Heart left ventricle (tissue), 16 donors: ENCODE measurements around the gene ANKRD9. TPM values are rescaled to one million over a fixed set of nuclear protein-coding genes. Genes with fewer than 3 reads are reported as not detected.

Experiments used
- ATAC-seq, 4 donors: fragments of 200-7000 bp; cut with Tn5 transposase; one replicate each; pipeline ENCODE4 v1.9.1; 2020 to 2022; ENCODE audit warnings: moderate library complexity in 4 of 4, mild to moderate bottlenecking in 3 of 4, moderate number of reproducible peaks in 1 of 4
- DNase-seq, 5 donors: peaks; one replicate each; pipeline ENCODE4 v3.0.0-alpha.2; 2020
- H3K27ac ChIP-seq, 12 donors: fragments of 200-600 bp; sonication (generic) in 4 of 12; one replicate each; pipeline versions ENCODE4 v1.5.0 to v1.8.0; 2016 to 2022; ENCODE audit warnings: mild to moderate bottlenecking in 2 of 12
- H3K27me3 ChIP-seq, 9 donors: fragments of 200-600 bp; sonication (generic) in 2 of 9; one replicate each; pipeline versions ENCODE4 v1.5.1 to v1.8.0; 2016 to 2022; ENCODE audit warnings: mild to moderate bottlenecking in 3 of 9
- H3K36me3 ChIP-seq, 9 donors: fragments of 200-600 bp; sonication (generic) in 2 of 9; one replicate each; pipeline versions ENCODE4 v1.5.0 to v1.8.0; 2018 to 2022; ENCODE audit warnings: mild to moderate bottlenecking in 2 of 9
- H3K4me1 ChIP-seq, 12 donors: fragments of 200-600 bp; sonication (generic) in 4 of 12; one replicate each; pipeline versions ENCODE4 v1.5.0 to v1.8.0; 2016 to 2022; ENCODE audit warnings: mild to moderate bottlenecking in 3 of 12
- H3K4me3 ChIP-seq, 12 donors: fragments of 200-600 bp; sonication (generic) in 4 of 12; one replicate each; pipeline versions ENCODE4 v1.5.0 to v1.8.0; 2017 to 2022; ENCODE audit warnings: mild to moderate bottlenecking in 9 of 12, moderate library complexity in 4 of 12
- H3K9me3 ChIP-seq, 12 donors: fragments of 200-600 bp; sonication (generic) in 4 of 12; one replicate each; pipeline versions ENCODE4 v1.5.0 to v1.8.0; 2016 to 2022; ENCODE audit warnings: mild to moderate bottlenecking in 1 of 12
- CTCF ChIP-seq, 12 donors: fragments of 200-600 bp; sonication (generic) in 4 of 12; IDR thresholded peaks; one replicate each; pipeline versions ENCODE4 v1.5.0 to v1.8.0; 2018 to 2022; ENCODE audit warnings: antibody characterized with exemption in 12 of 12, mild to moderate bottlenecking in 5 of 12
- POLR2A ChIP-seq, 2 donors: fragments of 450-650 bp; IDR thresholded peaks; one replicate each; pipeline ENCODE4 v1.6.1; 2017; ENCODE audit warnings: antibody characterized with exemption in 2 of 2, mild to moderate bottlenecking in 2 of 2, moderate library complexity in 2 of 2
- WGBS, 4 donors: extraction: QIAGEN DNeasy Blood & Tissue Kit in 2 of 4; methylation state at CpG; one replicate each; pipeline versions ENCODE4 v1.1.5 to v1.1.7; 2013 to 2018; 5-methylcytosine and 5-hydroxymethylcytosine counted together
- intact Hi-C, 10 donors: fragments of 100-400 bp; cut with DNase I; formaldehyde crosslinking; loops; one replicate each; pipeline versions ENCODE4 v1.11.1 to v1.14.2; 2022
- polyA plus RNA-seq, 2 donors: library from polyadenylated mRNA; stranded (reverse); fragments of 200-250 nt; gene quantifications; one replicate each; pipeline ENCODE4 v1.2.3, GENCODE V29; 2013
- total RNA-seq, 9 donors: library from RNA; depleted of rRNA in 2 of 9; stranded (reverse); fragments of >200 nt in 2 of 9; fragmentation: NEBNext Ultra II Directional in 3 of 9; extraction: Animal tissue kit (Norgen Biotek cat#: 25700) in 3 of 9; gene quantifications; one replicate each; pipeline versions ENCODE4 v1.1.0 to v1.2.4, GENCODE V29; 2016 to 2023
- donor health status: ischemic (EF 13 %, LVEDD 7.1; RV severe dilation, severe dysfunction).
- donor health status: healthy with polysubstance abuse.
- donor health status: DM: no; HTN: yes; CAD: no.
- donor health status: DM: no; HTN: no; CAD: no.
- donor health status: ischemic (EF 25% LVEDD 6.9; RV normal size, moderate dysfunction).
- donor health status: ischemic (EF 25% LVEDD 5.7; RV mildly dilated, moderate dysfunction).
- donor health status: healthy.
- donor health status: DM: yes; HTN: yes; CAD: no.
- donor health status: ischemic (EF 35%, LVEDD 5.7; RV mildly dilated, moderate dysfunction).
- donor health status: nonischemic (EF 11% LVEDD 7.7; RV severe dilation, severe dysfunction).
- donor health status: DM: yes; HTN: yes; CAD: no.
- donor health status: PGD.
- donor health status: ischemic (EF 29% LVEDD 5.4; RV normal size, mild dysfunction).
- donor health status: nonischemic (EF 23%, LVEDD 6.1; RV moderate dilation, normal function).

Gene ANKRD9
- total and polyA plus RNA-seq, 11 donors, result 42.2 to 271 (median 126) TPM

GRCh38 chr14:102498678-102499265 is 10.8 kb downstream of the ANKRD9 start:
- Histone ChIP-seq H3K27me3 (no peaks in the 10 kb centered on the region), H3K9me3 (no peaks in the 10 kb centered on the region), H3K4me1 (peaks cover 0 to 54% (median 27%) of the 10 kb centered on the region in 12 donors), H3K4me3 (no peak overlapping the region), H3K36me3 (peaks cover 0 to 22% (median 5%) of the 10 kb centered on the region in 9 donors), H3K27ac (peak overlapping the region in 11 of 12 donors; percentile 80 to 98 (median 90))
- ATAC-seq (peak in 2 of 4 donors; percentile 0 to 1), DNase-seq (peak in 1 of 5 donors; percentile 33)
- WGBS, 4 donors, result 79 to 86% (median 81%) methylated on average over 18 to 21 of the region's 21 CpGs
- intact Hi-C loops, result loop anchor here in 2 of 10 donors (2.0 kb wide), 1 partner anchor 48 kb away; no protein-coding TSS in a partner anchor
- TF ChIP-seq CTCF (IDR thresholded peaks at IDR 0.05) (no peak), POLR2A (IDR thresholded peaks at IDR 0.05) (no peak)

GRCh38 chr14:102497998-102498677 is 11.4 kb downstream of the ANKRD9 start:
- Histone ChIP-seq H3K4me3 (no peak overlapping the region), H3K27ac (peak overlapping the region in 9 of 12 donors; percentile 41 to 98 (median 89)), H3K4me1 (peaks cover 0 to 48% (median 24%) of the 10 kb centered on the region in 12 donors), H3K9me3 (no peaks in the 10 kb centered on the region), H3K36me3 (peaks cover 0 to 22% (median 5%) of the 10 kb centered on the region in 9 donors), H3K27me3 (no peaks in the 10 kb centered on the region)
- intact Hi-C loops, result loop anchor here in 2 of 10 donors (2.0 kb wide), 1 partner anchor 47 kb away; no protein-coding TSS in a partner anchor
- 80 to 89% (median 84%) methylated on average over 23 to 30 of the region's 30 CpGs for WGBS, 4 donors
- no peak for TF ChIP-seq POLR2A (IDR thresholded peaks at IDR 0.05)
- peak in 5 of 12 donors; percentile 7 to 16 (median 16) for TF ChIP-seq CTCF (IDR thresholded peaks at IDR 0.05)
- DNase-seq (no peak), ATAC-seq (peak in 1 of 4 donors; percentile 1)

GRCh38 chr14:102496958-102497744 is 12.4 kb downstream of the ANKRD9 start:
- peak overlapping the region in 2 of 12 donors; percentile 90 to 95 for H3K27ac ChIP-seq
- 93 to 95% (median 94%) methylated on average over 18 to 42 of the region's 42 CpGs for WGBS, 4 donors
- intact Hi-C loops, result no loop called here

More at GRCh38 chr14:102496958-102497744, 12.4 kb downstream of the ANKRD9 start:
- Histone ChIP-seq H3K4me1 (peaks cover 0 to 40% (median 24%) of the 10 kb centered on the region in 12 donors), H3K36me3 (peaks cover 0 to 22% (median 5%) of the 10 kb centered on the region in 9 donors), H3K9me3 (no peaks in the 10 kb centered on the region), H3K4me3 (no peak overlapping the region), H3K27me3 (no peaks in the 10 kb centered on the region)
- DNase-seq (no peak), ATAC-seq (no peak)
- TF ChIP-seq CTCF (IDR thresholded peaks at IDR 0.05) (no peak), POLR2A (IDR thresholded peaks at IDR 0.05) (no peak)
